Trophoblast cell (in vitro differentiated cells and primary cell): ENCODE measurements around the gene CR2.

ENCODE experiments used
- DNase-seq, 2 donors: peaks; one replicate each; pipeline ENCODE4 v3.0.0-alpha.2; 2016
- H2AFZ ChIP-seq: 2 replicates; pipeline ENCODE4 v1.6.1; 2013; ENCODE audit warnings: low read length, moderate library complexity, mild to moderate bottlenecking; ENCODE audit not compliant: insufficient read depth, poor library complexity
- H2AK5ac ChIP-seq: 2 replicates; pipeline ENCODE4 v1.6.1; 2013; ENCODE audit warnings: mild to moderate bottlenecking, low read length
- H2BK120ac ChIP-seq: 2 replicates; pipeline ENCODE4 v1.6.1; 2013; ENCODE audit warnings: low read length, mild to moderate bottlenecking, moderate library complexity; ENCODE audit not compliant: insufficient read depth, poor library complexity
- H2BK12ac ChIP-seq: 2 replicates; pipeline ENCODE4 v1.6.1; 2013; ENCODE audit warnings: mild to moderate bottlenecking, low read length, moderate library complexity
- H2BK5ac ChIP-seq: 2 replicates; pipeline ENCODE4 v1.6.1; 2013; ENCODE audit warnings: low read length, low read depth, moderate library complexity, mild to moderate bottlenecking; ENCODE audit not compliant: poor library complexity
- H3K14ac ChIP-seq: 2 replicates; pipeline ENCODE4 v1.6.1; 2013; ENCODE audit warnings: mild to moderate bottlenecking, low read length
- H3K18ac ChIP-seq: 2 replicates; pipeline ENCODE4 v1.6.1; 2013; ENCODE audit warnings: mild to moderate bottlenecking, low read length
- H3K23ac ChIP-seq: 2 replicates; pipeline ENCODE4 v1.6.1; 2013; ENCODE audit warnings: low read length
- H3K27ac ChIP-seq: 2 replicates; pipeline ENCODE4 v1.5.1; 2013; ENCODE audit warnings: low read depth, mild to moderate bottlenecking, inconsistent platforms, low read length, moderate library complexity
- H3K27me3 ChIP-seq: 2 replicates; pipeline ENCODE4 v1.6.1; 2013; ENCODE audit warnings: inconsistent platforms, mild to moderate bottlenecking, low read length, moderate library complexity; ENCODE audit not compliant: insufficient read depth
- H3K36me3 ChIP-seq, 2 experiments: 1 replicate in 1 of 2; 2 replicates in 1 of 2; pipeline ENCODE4 v1.6.1; 2013; ENCODE audit warnings: low read length in 2 of 2, mild to moderate bottlenecking in 2 of 2, moderate library complexity in 1 of 2; ENCODE audit not compliant: insufficient read depth in 2 of 2, control insufficient read depth in 1 of 2
- H3K4ac ChIP-seq: 2 replicates; pipeline ENCODE4 v1.6.1; 2013; ENCODE audit warnings: low read depth, mild to moderate bottlenecking, low read length, moderate library complexity
- H3K4me1 ChIP-seq, 2 experiments: 1 replicate in 1 of 2; 2 replicates in 1 of 2; pipeline ENCODE4 v1.6.1; 2013; ENCODE audit warnings: low read length in 2 of 2, mild to moderate bottlenecking in 2 of 2, moderate library complexity in 1 of 2; ENCODE audit not compliant: insufficient read depth in 2 of 2, control insufficient read depth in 1 of 2
- H3K4me2 ChIP-seq: 2 replicates; pipeline ENCODE4 v1.6.1; 2013; ENCODE audit warnings: inconsistent platforms, mild to moderate bottlenecking, low read length, moderate library complexity
- H3K4me3 ChIP-seq: 2 replicates; pipeline ENCODE4 v1.5.1; 2013; ENCODE audit warnings: mild to moderate bottlenecking, low read depth, low read length, inconsistent platforms
- H3K79me1 ChIP-seq: one replicate; pipeline ENCODE4 v1.6.1; 2013; ENCODE audit warnings: low read length
- H3K79me2 ChIP-seq: 2 replicates; pipeline ENCODE4 v1.6.1; 2013; ENCODE audit warnings: low read length, mild to moderate bottlenecking; ENCODE audit not compliant: control insufficient read depth, insufficient read depth, poor library complexity
- H3K9ac ChIP-seq: 2 replicates; pipeline ENCODE4 v1.6.1; 2013; ENCODE audit warnings: mild to moderate bottlenecking, low read length
- H3K9me3 ChIP-seq: 2 replicates; pipeline ENCODE4 v1.6.1; 2013; ENCODE audit warnings: low read depth, mild to moderate bottlenecking, control low read depth, inconsistent platforms, low read length; ENCODE audit not compliant: insufficient read depth
- H4K12ac ChIP-seq: 2 replicates; pipeline ENCODE4 v1.6.1; 2013; ENCODE audit warnings: low read depth, mild to moderate bottlenecking, low read length, moderate library complexity
- H4K8ac ChIP-seq: 2 replicates; pipeline ENCODE4 v1.6.1; 2013; ENCODE audit warnings: low read depth, mild to moderate bottlenecking, low read length, moderate library complexity
- H4K91ac ChIP-seq: one replicate; pipeline ENCODE4 v1.6.1; 2013; ENCODE audit warnings: low read depth, mild to moderate bottlenecking, low read length, moderate library complexity
- WGBS: extraction: QIAGEN DNeasy Blood & Tissue Kit; methylation state at CpG from one replicate; pipeline ENCODE4 v1.1.7; 2013; ENCODE audit warnings: missing lambda C conversion rate; ENCODE audit not compliant: insufficient read length, insufficient coverage; ENCODE audit errors: extremely low coverage; 5-methylcytosine and 5-hydroxymethylcytosine counted together

Gene CR2

GRCh38 chr1:207470927-207471326 is 16.8 kb downstream of the CR2 start:
- Histone ChIP-seq H4K91ac (no peak overlapping the region), H3K18ac (no peak overlapping the region), H3K4me1 (no peaks in the 10 kb centered on the region), H3K27me3 (no peaks in the 10 kb centered on the region), H3K4me3 (no peak overlapping the region), H3K9me3 (no peaks in the 10 kb centered on the region), H2BK120ac (no peak overlapping the region), H3K9ac (no peak overlapping the region), H3K36me3 (no peaks in the 10 kb centered on the region), H3K14ac (no peak overlapping the region), H2AFZ (no peak overlapping the region), H3K4me2 (no peak overlapping the region), H2AK5ac (no peak overlapping the region), H3K4ac (no peak overlapping the region), H3K79me2 (no peaks in the 10 kb centered on the region), H3K23ac (no peak overlapping the region), H3K27ac (no peak overlapping the region), H4K12ac (no peak overlapping the region), H2BK5ac (no peak overlapping the region), H3K79me1 (no peaks in the 10 kb centered on the region), H4K8ac (no peak overlapping the region), H2BK12ac (no peak overlapping the region)
- no peak for DNase-seq
- no CpG with 5 or more reads among the region's 2 CpGs for WGBS

- no peak for DNase-seq
- Histone ChIP-seq H3K79me2 (no peaks in the 10 kb centered on the region), H3K4me1 (no peaks in the 10 kb centered on the region), H4K8ac (no peak overlapping the region), H2BK120ac (no peak overlapping the region), H3K9me3 (no peaks in the 10 kb centered on the region), H3K23ac (no peak overlapping the region), H3K36me3 (no peaks in the 10 kb centered on the region), H4K12ac (no peak overlapping the region), H2AFZ (no peak overlapping the region), H3K18ac (no peak overlapping the region), H3K9ac (no peak overlapping the region), H3K27me3 (no peaks in the 10 kb centered on the region), H3K4me2 (no peak overlapping the region), H3K27ac (no peak overlapping the region), H4K91ac (no peak overlapping the region), H2BK12ac (no peak overlapping the region), H3K79me1 (no peaks in the 10 kb centered on the region), H3K14ac (no peak overlapping the region), H3K4ac (no peak overlapping the region), H3K4me3 (no peak overlapping the region), H2BK5ac (no peak overlapping the region), H2AK5ac (no peak overlapping the region)
- no CpG with 5 or more reads among the region's 1 CpG for WGBS
Measured at GRCh38 chr1:207474210-207474609, 20.1 kb downstream of the CR2 start.

- Histone ChIP-seq H3K79me2 (no peaks in the 10 kb centered on the region), H2BK12ac (no peak overlapping the region), H3K18ac (no peak overlapping the region), H3K4ac (no peak overlapping the region), H3K4me2 (no peak overlapping the region), H4K8ac (no peak overlapping the region), H3K9ac (no peak overlapping the region), H2BK5ac (no peak overlapping the region), H2BK120ac (no peak overlapping the region), H3K36me3 (no peaks in the 10 kb centered on the region), H3K14ac (no peak overlapping the region), H3K27me3 (no peaks in the 10 kb centered on the region), H4K91ac (no peak overlapping the region), H3K9me3 (no peaks in the 10 kb centered on the region), H3K79me1 (no peaks in the 10 kb centered on the region), H3K23ac (no peak overlapping the region), H2AFZ (no peak overlapping the region), H3K4me3 (no peak overlapping the region), H3K4me1 (no peaks in the 10 kb centered on the region), H3K27ac (no peak overlapping the region), H4K12ac (no peak overlapping the region), H2AK5ac (no peak overlapping the region)
- no peak for DNase-seq
- WGBS = no CpG with 5 or more reads among the region's 3 CpGs
Measured at GRCh38 chr1:207486198-207486597, 32.1 kb downstream of the CR2 start.

- Histone ChIP-seq H4K12ac (no peak overlapping the region), H3K4me2 (no peak overlapping the region), H4K8ac (no peak overlapping the region), H3K4me3 (no peak overlapping the region), H3K27ac (no peak overlapping the region), H3K79me1 (no peaks in the 10 kb centered on the region), H4K91ac (no peak overlapping the region), H3K4ac (no peak overlapping the region), H3K27me3 (no peaks in the 10 kb centered on the region), H3K14ac (no peak overlapping the region), H3K18ac (no peak overlapping the region), H3K36me3 (no peaks in the 10 kb centered on the region), H3K4me1 (no peaks in the 10 kb centered on the region), H3K79me2 (no peaks in the 10 kb centered on the region), H2AK5ac (no peak overlapping the region), H2BK12ac (no peak overlapping the region), H2BK5ac (no peak overlapping the region), H3K23ac (no peak overlapping the region), H2AFZ (no peak overlapping the region), H3K9ac (no peak overlapping the region), H2BK120ac (no peak overlapping the region), H3K9me3 (no peaks in the 10 kb centered on the region)
- no peak for DNase-seq
- no CpG with 5 or more reads among the region's 4 CpGs for WGBS
Measured at GRCh38 chr1:207487636-207488035, 33.5 kb downstream of the CR2 start.
